ENCODE results near the gene SKI.

DNA sequence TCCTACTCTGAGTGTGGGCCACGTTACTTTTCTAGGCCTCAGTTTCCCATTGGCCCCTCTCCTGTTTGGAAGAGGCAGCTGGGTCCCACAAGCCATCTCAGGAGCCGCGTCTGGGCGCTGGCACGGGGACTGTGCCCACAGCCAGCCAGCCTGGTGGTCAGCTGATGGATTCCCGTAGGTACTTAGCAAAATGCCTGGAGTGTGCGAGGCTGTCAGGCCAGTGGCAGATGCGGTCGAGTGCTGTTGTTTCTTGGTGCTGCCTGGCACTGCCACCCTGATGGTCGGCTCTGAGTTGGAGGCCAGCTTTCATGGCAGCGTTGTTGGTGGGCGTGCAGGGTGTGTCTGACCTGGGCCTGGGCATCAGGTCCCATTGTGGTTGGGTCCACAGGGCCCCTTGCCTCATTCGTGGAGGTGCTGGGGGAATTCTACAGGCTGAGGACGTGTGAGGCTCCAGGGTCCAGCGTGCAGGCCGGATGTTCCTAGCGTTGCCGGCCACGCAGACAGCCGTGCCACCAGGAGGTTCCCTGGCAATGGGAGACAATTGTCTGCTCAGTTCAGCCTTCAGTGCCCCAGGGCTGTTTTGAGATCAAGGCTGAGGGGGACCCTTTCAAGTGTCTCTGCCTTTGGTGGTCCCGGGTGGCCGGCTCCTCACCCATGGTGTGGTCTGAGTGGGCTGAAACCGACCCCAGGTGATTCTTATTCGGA, 20.9 kb downstream of the SKI start:
- TF ChIP-seq, protein P1, sequence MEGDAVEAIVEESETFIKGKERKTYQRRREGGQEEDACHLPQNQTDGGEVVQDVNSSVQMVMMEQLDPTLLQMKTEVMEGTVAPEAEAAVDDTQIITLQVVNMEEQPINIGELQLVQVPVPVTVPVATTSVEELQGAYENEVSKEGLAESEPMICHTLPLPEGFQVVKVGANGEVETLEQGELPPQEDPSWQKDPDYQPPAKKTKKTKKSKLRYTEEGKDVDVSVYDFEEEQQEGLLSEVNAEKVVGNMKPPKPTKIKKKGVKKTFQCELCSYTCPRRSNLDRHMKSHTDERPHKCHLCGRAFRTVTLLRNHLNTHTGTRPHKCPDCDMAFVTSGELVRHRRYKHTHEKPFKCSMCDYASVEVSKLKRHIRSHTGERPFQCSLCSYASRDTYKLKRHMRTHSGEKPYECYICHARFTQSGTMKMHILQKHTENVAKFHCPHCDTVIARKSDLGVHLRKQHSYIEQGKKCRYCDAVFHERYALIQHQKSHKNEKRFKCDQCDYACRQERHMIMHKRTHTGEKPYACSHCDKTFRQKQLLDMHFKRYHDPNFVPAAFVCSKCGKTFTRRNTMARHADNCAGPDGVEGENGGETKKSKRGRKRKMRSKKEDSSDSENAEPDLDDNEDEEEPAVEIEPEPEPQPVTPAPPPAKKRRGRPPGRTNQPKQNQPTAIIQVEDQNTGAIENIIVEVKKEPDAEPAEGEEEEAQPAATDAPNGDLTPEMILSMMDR (IDR thresholded peaks at IDR 0.05) = no peak
- no peak for TF ChIP-seq EP300 (IDR thresholded peaks at IDR 0.05; ENCODE audit: low read depth)
- no peak for TF ChIP-seq POLR2AphosphoS5 (IDR thresholded peaks at IDR 0.05)
- no peak for TF ChIP-seq POLR2A (IDR thresholded peaks at IDR 0.05)

Measured in transverse colon (tissue), 4 donors.